ENCODE results near the gene GLO1. TPM values are rescaled to one million over a fixed set of nuclear protein-coding genes. Genes with fewer than 3 reads are reported as not detected.

The GLO1 gene
- total and polyA plus RNA-seq, 2 donors (not counting 3 experiments of a cell fraction or from before 2014, with no cell fraction given) = 70.3 to 120 TPM

DNA sequence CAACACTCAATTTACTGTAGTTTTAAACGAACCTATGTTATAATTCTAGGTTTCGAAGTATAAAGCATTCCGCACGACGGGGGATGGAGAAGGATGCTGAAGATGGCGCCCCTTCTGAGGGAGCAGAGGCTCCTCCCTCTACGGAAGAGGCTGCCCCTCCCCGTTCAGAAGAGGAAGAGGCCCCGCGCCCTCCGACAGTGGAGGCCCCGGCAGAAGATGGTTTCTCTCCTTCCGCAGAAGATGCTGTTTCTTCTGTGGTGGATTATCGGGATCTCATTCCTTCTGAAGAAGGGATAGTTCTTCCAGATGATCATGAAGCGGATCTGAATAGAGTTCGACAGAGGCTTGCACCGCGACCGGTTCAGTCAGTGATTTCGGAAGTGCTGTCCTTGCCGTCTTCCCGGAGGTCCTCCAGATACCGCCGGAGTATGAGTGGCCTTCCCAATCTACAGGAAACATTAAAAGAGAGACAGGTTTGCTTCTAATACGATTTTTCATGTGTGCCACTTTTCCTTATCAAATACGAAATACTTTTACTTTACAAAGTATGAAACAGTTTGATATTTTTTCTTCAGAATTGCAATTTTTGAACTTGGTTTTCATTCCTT lies 19.9 kb upstream of the GLO1 start:
- H3K27ac ChIP-seq (ENCODE audit: insufficient read depth, low read depth, low read length) = no peak overlapping the region
- H3K36me3 ChIP-seq (ENCODE audit: control insufficient read depth in 2 of 2, extremely low read depth in 1 of 2, insufficient read depth in 2 of 2, low read length in 2 of 2) = no peaks in the 10 kb centered on the region
- no peak overlapping the region for H3K9ac ChIP-seq (replicated peaks; ENCODE audit: extremely low read depth, insufficient read depth, low read length)
- TF ChIP-seq, protein P1, sequence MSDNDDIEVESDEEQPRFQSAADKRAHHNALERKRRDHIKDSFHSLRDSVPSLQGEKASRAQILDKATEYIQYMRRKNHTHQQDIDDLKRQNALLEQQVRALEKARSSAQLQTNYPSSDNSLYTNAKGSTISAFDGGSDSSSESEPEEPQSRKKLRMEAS (IDR thresholded peaks at IDR 0.05; ENCODE audit: insufficient read depth, insufficient read length) = no peak
- POLR2A ChIA-PET = no interaction called here
- CTCF ChIA-PET = interaction anchor here (3.9 kb wide), 1 partner anchor 83 kb away, joined by 16 read pairs; no protein-coding TSS in a partner anchor
- H3K9me1 ChIP-seq (replicated peaks; ENCODE audit: control insufficient read depth, extremely low read depth, insufficient read depth, low read length) = no peaks in the 10 kb centered on the region
- no peaks in the 10 kb centered on the region for H3K9me3 ChIP-seq (replicated peaks; ENCODE audit: control insufficient read depth, insufficient read depth, low read length)
- H3K4me3 ChIP-seq (replicated peaks in 1 of 3; ENCODE audit: insufficient read depth in 1 of 3, low read depth in 1 of 3, low read length in 3 of 3) = no peak overlapping the region
- FAIRE-seq = no peak
- DNase-seq (ENCODE audit: low read depth, low spot score) = no peak
- BruUV-seq (replicated peaks) = no TSS peak
- H3K4me1 ChIP-seq (ENCODE audit: control insufficient read depth, extremely low read depth, insufficient read depth, low read length) = peaks cover 19% of the 10 kb centered on the region
- no peaks in the 10 kb centered on the region for H4K20me1 ChIP-seq (replicated peaks; ENCODE audit: control insufficient read depth, extremely low read depth, insufficient read depth, low read length)
- H3K4me2 ChIP-seq (ENCODE audit: insufficient read depth, low read length) = no peak overlapping the region
- H3K27me3 ChIP-seq (ENCODE audit: control insufficient read depth in 2 of 2, insufficient read depth in 2 of 2, low read length in 2 of 2) = no peaks in the 10 kb centered on the region
- intact Hi-C loops (cut with micrococcal nuclease) (no loop called here), dilution Hi-C loops (cut with MboI; ENCODE audit: extremely low pct_ligation_motif_present, low sequenced_read_pairs) (no loop called here)
- no peak overlapping the region for H2AFZ ChIP-seq (ENCODE audit: low read depth, low read length)
- no peaks in the 10 kb centered on the region for H3K79me2 ChIP-seq (ENCODE audit: control insufficient read depth, insufficient read depth, low read length)

DNA sequence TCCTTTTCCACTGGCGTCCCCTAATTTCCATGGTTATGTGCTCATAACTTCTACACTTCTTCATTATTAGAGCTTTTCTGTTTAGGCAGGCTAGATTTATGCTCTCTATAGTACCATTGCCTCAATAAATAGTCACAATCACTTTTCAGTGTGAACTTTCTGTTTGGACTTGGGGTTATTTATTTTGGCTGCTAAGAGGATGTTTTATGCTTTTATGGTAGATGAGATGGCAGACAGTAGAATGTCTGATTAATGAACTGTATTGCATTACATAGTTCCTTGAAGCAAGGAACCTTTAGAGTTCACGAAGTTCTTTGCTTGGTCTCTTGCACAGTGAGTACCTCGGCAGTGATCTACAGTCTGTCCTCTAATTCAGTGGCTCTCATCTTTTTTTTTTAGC lies 19.1 kb upstream of the GLO1 start:
- intact Hi-C loops (cut with micrococcal nuclease) = no loop called here
- Histone ChIP-seq H3K4me3 (replicated peaks in 1 of 3; ENCODE audit: insufficient read depth in 1 of 3, low read depth in 1 of 3, low read length in 3 of 3) (no peak overlapping the region), H3K4me2 (ENCODE audit: insufficient read depth, low read length) (no peak overlapping the region), H2AFZ (ENCODE audit: low read depth, low read length) (no peak overlapping the region), H3K9me3 (replicated peaks; ENCODE audit: control insufficient read depth, insufficient read depth, low read length) (no peaks in the 10 kb centered on the region), H4K20me1 (replicated peaks; ENCODE audit: control insufficient read depth, extremely low read depth, insufficient read depth, low read length) (no peaks in the 10 kb centered on the region), H3K9me1 (replicated peaks; ENCODE audit: control insufficient read depth, extremely low read depth, insufficient read depth, low read length) (no peaks in the 10 kb centered on the region), H3K4me1 (ENCODE audit: control insufficient read depth, extremely low read depth, insufficient read depth, low read length) (peaks cover 19% of the 10 kb centered on the region), H3K36me3 (ENCODE audit: control insufficient read depth in 2 of 2, extremely low read depth in 1 of 2, insufficient read depth in 2 of 2, low read length in 2 of 2) (no peaks in the 10 kb centered on the region), H3K79me2 (ENCODE audit: control insufficient read depth, insufficient read depth, low read length) (no peaks in the 10 kb centered on the region), H3K27me3 (ENCODE audit: control insufficient read depth in 2 of 2, insufficient read depth in 2 of 2, low read length in 2 of 2) (no peaks in the 10 kb centered on the region), H3K9ac (replicated peaks; ENCODE audit: extremely low read depth, insufficient read depth, low read length) (no peak overlapping the region), H3K27ac (ENCODE audit: insufficient read depth, low read depth, low read length) (no peak overlapping the region)
- CTCF ChIA-PET = interaction anchor here (1.2 to 3.9 kb wide), 3 partner anchors 9 to 228 kb away, joined by 3 to 16 read pairs (median 4); no protein-coding TSS in a partner anchor
- BruUV-seq (replicated peaks) = no TSS peak
- no peak for DNase-seq (ENCODE audit: low read depth, low spot score)
- POLR2A ChIA-PET = no interaction called here
- FAIRE-seq = no peak
- dilution Hi-C loops (cut with MboI; ENCODE audit: extremely low pct_ligation_motif_present, low sequenced_read_pairs) = no loop called here
- no peak for TF ChIP-seq JUN (IDR thresholded peaks at IDR 0.05; ENCODE audit: borderline replicate concordance, insufficient read depth, insufficient read length, low read depth)
- TF ChIP-seq POLR2A (IDR thresholded peaks at IDR 0.05; ENCODE audit: low read depth, low read length) = no peak
